Fibroblast of lung (primary cell): ENCODE data around the gene TMED4.

Experiments used
- EZH2 ChIP-seq: IDR thresholded peaks from 2 replicates; pipeline ENCODE4 v1.5.1; 2012; ENCODE audit warnings: low read length, control low read depth, mild to moderate bottlenecking; ENCODE audit errors: missing control alignments
- TF ChIP-seq, protein P1 (sequence below), 2 donors: IDR thresholded peaks in 1 of 2; conservative IDR thresholded peaks in 1 of 2; 1 replicate in 1 of 2; 2 replicates in 1 of 2; pipeline ENCODE4 v1.5.1; 2011 to 2012; ENCODE audit warnings: low read length in 2 of 2, control low read depth in 1 of 2, inconsistent platforms in 1 of 2, low read depth in 1 of 2, mild to moderate bottlenecking in 1 of 2

DNA sequence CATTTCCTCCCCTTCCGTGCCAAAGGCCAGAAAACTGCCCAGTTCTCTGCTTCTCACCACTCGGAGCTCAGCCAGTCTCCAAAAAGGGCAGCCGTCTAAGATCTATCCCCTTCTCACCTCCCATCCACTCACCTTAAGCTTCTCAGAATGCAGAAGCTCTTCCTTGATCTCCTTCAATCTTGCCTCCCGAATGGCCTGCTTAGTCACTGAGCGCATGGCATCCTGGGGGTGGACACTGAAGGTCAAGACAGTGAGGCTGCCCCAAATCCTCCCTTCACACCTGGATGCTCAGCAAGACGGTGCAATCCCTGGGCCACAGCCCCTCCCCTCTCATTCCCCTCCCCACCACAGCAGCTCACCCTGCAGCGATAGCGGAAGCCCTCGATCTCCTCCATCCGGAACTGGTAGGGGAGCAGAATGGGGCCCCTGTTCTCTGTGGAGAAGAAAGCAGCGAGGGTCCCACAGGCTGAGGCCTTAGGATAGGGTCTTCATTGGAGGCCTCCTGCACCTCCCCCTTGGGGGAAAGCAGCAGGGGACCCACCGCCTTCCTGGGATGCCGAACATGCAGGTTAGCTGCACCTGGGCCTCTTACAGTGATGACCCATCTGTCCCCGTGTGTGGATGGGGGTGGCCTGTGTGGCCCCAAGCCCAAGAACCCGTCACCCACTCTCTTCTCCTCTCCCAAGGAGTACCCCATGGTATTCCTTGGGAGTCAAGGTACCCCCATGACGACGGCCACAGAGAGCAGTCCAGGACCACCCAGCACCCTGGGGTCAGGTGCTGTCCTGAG, 13.1 kb downstream of the TMED4 start:
- TF ChIP-seq EZH2: no peak
- TF ChIP-seq, protein P1, sequence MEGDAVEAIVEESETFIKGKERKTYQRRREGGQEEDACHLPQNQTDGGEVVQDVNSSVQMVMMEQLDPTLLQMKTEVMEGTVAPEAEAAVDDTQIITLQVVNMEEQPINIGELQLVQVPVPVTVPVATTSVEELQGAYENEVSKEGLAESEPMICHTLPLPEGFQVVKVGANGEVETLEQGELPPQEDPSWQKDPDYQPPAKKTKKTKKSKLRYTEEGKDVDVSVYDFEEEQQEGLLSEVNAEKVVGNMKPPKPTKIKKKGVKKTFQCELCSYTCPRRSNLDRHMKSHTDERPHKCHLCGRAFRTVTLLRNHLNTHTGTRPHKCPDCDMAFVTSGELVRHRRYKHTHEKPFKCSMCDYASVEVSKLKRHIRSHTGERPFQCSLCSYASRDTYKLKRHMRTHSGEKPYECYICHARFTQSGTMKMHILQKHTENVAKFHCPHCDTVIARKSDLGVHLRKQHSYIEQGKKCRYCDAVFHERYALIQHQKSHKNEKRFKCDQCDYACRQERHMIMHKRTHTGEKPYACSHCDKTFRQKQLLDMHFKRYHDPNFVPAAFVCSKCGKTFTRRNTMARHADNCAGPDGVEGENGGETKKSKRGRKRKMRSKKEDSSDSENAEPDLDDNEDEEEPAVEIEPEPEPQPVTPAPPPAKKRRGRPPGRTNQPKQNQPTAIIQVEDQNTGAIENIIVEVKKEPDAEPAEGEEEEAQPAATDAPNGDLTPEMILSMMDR (conservative IDR thresholded peaks at IDR 0.05 in 1 of 2, IDR thresholded peaks at IDR 0.05 in 1 of 2; ENCODE audit: low read depth in 1 of 2, low read length in 2 of 2): no peak
